Measurements from ENCODE around the gene HEXA.
A peak's percentile ranks its signal among the peaks of the same experiment; 100 is the strongest.
"Not testable (repeated sequence)": the region's sequence is repeated elsewhere in the genome, so short reads cannot be mapped to it uniquely, and the experiment has no call there.

HEXA gene

DNA sequence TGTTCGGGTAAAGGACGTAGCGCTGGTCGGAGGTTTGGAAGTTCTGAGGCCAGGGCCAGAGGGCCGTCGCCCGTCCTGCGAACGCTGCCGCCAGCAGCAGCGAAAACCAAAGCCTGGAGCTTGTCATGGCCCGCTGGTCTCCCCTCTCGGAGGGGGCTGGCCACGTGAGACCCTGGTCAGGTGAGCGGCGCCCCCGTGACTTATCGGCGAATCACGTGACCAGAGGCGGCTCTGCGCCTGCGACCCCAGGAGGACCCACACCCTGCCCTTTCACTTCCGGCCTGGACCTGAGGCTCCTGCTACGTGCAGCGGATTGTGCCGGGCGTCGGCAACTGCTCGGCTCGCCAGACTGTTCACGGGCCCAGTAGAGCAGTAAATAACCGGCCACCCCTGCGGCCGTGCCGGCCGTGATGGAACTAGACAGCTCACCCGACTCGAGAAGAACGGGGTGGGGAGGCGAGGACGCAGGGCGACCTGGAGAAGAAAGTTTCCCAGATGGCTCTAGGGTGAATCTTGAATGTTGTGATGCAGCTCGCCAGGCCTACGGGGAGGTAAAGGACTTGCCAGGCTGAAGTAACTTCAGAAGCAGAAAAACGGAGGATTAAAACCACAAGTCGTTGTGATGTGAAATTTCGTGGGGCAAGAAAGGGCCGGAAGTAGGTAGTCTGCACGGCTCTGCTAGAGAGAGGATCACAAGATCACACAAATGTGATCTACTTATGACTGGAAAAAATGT is at the start of gene HEXA:
TSS of gene HEXA (minus strand) at position 169 of the 736 bp plus-strand sequence. CDS start at position 127, 42 bp downstream.
- DNase-seq (ENCODE audit: low read depth) = peak; percentile 93

DNA sequence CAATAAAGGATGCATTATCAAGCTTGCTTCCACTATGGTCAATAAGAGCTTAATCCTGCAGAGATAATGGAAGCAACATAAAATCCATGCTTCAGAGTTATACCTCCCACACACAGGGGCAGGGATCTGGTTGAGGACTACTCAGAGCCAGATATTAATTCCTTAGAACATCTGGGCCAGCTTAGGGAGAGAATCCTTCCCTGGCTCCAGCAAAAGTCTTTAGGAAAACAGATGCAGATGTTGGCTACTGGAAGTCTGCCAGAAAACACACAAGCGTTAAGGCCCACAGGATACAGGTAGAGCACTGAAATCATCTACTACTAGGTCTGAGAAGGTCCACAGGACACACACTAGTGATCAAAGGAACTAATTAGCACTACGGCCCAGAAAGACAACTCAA is 47.4 kb upstream of the HEXA start:
- no peak for DNase-seq (ENCODE audit: low read depth)

DNA sequence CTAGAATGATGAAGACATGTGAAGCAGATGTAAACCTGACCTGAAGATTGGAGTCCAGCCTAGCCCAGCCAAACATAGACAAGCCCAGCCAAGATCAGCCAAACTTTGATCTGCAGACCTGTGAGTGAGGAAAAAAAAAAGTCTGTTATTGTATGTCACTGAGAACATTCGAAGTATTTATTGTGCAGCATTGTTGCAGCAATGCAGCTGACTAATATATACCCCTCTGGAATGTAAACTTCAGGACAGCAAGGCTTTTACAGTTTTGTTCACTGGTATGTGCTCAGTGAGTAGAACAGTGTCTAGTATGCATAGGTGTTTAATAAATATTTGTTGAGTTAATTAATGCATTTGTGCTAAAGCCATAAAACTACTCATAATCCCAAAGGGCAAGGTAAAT is 45.7 kb upstream of the HEXA start:
- no peak for DNase-seq (ENCODE audit: low read depth)

DNA sequence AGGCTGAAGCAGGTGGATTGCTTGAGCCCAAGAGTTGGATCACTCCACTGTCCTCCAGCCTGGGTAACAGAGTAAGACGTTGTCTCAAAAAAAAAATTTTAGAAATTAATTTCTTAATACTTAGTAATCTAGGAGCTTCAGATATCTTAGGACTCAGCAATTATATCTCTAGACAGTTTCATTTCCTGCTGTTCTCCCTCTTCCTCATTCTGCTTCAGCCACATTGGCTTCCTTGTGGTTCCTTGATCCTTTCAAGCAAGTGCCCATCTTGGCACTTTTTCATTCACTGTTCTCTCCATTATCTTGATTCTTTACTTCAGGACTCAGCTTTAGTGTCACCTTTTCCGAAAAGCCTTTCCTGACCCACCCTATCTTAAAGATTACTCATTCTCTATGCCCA is 44.8 kb upstream of the HEXA start:
- DNase-seq (ENCODE audit: low read depth) = no peak

DNA sequence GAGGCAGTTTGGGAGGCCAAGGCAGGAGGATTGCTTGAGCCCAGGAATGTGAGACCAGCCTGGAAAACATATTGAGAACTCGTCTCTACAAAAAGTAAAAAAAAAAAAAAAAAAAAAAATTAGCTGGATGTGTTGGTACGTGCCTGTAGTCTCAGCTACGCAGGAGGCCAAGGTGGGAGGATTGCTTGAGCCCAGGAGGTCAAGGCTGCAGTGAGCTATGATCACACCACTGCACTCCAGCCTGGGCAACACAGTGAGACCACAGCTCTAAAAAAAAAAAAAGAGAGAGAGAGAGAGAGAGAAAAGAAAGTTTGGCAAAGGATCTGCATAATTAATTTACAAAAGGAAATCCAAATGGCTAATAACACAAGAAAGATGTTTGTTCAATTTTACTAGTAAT is 44.0 kb upstream of the HEXA start:
- not testable (repeated sequence) for DNase-seq (ENCODE audit: low read depth)

DNA sequence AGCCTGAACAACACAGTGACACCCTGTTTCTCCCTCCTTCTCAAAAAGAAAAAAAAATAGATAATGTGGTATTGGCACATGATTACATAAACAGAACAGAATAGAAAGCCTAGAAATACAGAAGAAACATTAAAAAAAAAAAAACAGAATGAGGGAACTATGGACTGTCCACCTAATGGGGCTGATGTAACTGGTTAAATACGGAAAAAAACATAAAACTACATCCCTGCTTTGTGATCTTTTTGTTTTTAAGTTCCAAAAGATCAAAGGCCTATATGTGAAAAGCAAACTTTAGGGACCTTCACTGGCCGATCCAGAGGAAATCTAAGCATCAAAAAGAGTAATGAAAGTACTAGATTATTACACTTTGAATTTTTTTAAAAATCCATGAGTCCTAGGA is 39.5 kb upstream of the HEXA start:
- DNase-seq (ENCODE audit: low read depth) = no peak

DNA sequence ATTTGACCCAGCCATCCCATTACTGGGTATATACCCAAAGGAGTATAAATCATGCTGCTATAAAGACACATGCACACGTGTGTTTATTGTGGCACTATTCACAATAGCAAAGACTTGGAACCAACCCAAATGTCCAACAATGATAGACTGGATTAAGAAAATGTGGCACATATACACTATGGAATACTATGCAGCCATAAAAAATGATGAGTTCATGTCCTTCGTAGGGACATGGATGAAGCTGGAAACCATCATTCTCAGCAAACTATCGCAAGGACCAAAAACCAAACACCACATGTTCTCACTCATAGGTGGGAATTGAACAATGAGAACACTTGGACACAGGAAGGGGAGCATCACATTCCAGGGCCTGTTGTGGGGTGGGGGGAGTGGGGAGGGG is 37.5 kb upstream of the HEXA start:
- not testable (repeated sequence) for DNase-seq (ENCODE audit: low read depth)

DNA sequence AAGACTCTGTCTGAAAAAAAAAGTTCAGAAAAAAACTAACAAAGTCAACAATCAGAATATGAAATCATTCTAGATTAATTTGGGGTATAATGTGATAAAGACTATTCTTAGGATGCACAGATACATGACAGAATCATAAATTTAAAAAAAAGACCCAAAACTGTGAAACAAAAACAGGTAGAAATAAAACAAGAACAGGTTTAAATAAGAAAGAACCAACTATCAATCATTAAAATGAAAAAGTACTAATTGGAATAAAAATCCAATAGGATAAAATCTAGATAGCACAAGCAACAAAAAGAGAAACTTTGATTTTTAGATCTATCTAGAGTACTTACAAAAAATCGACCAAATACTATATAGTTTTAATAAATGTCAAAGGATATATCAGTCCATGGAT is 35.7 kb upstream of the HEXA start:
- no peak for DNase-seq (ENCODE audit: low read depth)

DNA sequence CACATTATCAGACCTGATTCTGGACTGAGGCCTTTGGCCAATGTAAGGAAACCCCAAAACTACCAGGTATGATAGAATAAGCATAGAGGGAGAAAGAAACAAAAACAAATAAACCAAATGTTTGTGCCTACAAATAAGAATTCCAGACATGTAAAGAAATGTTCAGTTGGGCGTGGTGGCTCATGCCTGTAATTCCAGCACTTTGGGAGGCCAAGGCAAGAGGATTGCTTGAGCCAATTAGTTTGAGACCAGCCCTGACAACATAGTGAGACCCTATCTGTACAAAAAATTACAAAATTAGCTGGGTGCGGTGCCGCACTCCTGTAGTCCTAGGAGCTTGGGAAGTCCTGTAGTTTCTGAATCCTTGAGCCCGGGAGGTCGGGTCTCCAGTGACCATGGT is 35.3 kb upstream of the HEXA start:
- no peak for DNase-seq (ENCODE audit: low read depth)

DNA sequence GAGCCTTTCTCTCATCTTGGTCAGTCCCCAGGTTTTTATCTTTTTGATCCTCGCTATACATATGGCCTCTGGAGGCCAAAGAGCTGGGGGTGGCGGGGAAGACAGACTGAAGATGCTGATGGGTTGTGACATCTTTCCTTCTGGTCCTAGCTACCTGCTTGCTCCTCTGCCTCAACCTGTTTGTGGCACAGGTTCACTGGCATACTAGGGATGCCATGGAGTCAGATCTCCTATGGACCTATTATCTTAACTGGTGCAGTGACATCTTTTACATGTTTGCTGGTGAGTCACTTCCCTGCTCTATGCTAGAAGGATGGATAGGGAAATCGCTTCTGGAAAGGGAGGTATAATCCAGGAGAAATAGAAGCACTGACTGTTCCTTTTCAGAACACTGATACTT is 31.1 kb upstream of the HEXA start:
- no peak for DNase-seq (ENCODE audit: low read depth)

DNA sequence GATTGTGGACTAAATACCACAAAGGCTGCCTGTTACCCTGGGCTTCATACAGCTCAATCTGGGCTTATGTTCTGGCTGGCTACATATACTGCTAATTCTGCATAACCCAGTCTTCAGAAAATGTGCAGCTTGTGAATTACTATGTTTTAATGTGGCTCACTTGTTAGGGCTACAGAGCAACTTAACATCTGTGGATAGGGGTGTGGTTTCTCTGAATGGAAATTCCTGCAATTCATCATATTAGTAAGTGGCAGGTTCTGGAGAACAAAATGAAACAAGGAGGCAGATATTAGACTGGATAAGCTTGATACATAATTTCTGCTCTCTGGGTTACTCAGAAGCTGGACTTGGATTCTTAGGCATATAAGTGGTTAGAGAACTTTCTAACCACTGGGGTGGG is 29.0 kb upstream of the HEXA start:
- no peak for DNase-seq (ENCODE audit: low read depth)

DNA sequence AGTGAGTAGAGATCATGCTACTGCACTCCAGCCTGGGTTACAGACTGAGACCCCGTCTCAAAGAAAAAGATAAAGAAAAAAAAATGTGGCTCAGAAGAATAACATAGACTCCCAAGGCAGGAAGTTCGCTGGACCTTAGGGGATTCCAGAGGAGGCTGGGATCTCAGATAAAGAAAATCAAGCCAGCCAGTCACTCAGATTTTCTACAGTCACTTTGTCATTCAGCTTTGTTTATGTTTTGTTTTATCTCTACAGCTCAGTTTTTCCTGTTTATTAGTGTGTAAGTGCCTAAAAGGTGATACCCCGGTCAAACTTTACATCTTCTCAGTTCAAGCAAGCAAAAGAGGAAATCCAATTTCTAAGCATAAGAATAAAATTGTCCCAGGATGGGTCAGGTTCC is 28.5 kb upstream of the HEXA start:
- no peak for DNase-seq (ENCODE audit: low read depth)

DNA sequence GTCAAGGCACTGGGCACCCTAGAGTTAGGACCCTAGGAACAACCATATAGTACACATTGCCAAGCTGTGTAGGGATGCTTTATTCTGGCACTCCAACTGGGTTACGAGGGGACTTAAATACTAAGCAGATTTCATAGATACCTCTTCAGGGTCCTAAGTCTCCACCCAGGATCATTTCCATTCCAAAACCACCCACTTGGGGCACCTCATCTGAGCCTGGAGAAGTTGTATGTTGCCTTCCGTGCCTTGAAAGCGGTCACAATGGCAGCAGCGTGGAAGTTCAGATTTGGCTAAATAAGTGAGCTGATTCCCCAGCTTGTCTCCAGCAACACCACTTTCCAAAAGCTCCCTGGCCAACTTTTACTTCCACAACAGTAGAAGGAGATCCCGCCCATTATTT is 26.9 kb upstream of the HEXA start:
- DNase-seq (ENCODE audit: low read depth) = no peak

DNA sequence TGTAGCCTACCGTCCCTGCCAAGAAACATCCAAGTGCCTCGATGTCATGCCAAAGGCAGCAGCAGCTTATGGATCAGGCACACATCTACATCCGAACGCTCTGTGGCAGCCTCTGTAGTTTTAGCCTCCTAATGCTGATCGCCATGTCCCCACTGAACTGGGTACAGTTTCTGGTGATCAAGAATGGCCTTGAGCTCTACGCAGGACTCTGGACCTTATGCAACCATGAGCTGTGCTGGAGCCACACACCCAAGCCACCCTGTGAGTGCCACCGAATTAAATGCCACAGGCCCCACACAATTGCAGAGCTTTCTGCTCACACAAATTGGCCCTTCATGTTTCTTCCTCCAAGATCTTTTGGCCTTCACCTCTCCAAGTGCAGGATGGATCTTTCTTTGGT is 22.8 kb upstream of the HEXA start:
- DNase-seq (ENCODE audit: low read depth) = no peak

DNA sequence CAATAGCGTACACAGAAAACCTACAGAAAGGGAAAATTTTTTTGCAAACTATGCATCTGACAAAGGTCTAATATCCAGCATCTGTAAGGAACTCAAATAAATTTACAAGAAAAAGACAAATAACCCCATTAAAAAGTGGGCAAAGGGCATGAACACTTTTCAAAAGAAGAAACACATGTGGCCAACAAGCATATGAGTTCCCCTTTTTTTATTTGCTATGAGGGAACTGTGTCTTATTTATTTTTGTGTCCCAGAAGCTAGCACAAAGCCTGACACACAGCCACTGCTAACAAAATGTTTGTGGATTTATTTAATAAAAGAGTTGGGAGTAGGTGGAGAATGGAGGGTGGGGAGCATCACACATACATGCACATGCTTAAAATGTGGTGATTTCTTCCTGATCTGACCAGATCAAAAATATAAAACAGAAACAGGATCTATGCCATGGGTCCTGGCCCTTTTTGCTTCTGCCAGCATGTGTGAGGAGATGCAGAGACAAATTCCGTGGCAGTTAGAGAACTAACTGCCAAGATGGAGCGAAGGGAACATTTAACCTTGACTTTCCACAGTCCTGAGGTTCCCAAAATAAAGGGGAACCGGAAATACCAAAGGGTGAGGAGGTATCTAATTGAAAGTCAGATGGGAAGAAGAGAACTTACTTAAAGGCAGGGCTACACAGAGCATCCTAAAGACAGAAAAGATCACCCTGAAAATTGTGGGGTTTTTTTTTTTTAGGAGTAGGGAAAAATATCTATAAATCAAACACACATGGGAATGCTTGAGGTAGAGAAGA is 22.2 kb upstream of the HEXA start, which contains the start of gene TMEM202:
TSS of gene TMEM202 (plus strand) at position 510 of the 793 bp plus-strand sequence. CDS start at position 532, 22 bp downstream.
- DNase-seq (ENCODE audit: low read depth) = no peak

DNA sequence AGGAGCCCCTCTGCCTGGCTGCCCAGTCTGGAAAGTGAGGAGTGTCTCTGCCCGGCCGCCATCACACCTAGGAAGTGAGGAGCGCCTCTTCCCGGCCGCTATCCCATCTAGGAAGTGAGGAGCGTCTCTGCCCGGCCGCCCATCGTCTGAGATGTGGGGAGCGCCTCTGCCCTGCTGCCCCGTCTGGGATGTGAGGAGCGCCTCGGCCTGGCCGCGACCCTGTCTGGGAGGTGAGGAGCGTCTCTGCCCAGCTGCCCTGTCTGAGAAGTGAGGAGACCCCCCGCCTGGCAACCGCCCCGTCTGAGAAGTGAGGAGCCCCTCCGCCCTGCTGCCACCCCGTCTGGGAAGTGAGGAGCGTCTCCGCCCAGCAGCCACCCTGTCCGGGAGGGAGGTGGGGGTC is 20.5 kb upstream of the HEXA start:
- DNase-seq (ENCODE audit: low read depth) = not testable (repeated sequence)

DNA sequence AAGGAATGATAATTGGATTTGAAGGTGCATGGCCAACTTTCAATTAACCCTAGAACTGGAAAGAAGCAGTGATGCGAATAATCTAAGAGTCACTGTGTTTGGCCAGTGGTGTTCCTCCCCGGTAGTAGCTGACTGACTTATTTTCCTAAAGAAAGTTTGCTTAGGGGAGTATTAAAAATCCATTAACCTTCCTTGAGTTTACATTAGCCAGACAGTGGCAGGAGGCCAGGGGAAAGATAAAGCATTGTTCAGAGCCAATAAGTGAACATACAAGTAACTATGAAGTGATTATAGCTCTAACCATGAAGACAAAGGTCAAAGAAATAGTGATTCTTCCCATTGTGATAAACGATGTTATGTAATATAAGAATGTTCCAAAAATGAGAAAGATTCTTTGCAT is 13.4 kb upstream of the HEXA start:
- DNase-seq (ENCODE audit: low read depth) = no peak

DNA sequence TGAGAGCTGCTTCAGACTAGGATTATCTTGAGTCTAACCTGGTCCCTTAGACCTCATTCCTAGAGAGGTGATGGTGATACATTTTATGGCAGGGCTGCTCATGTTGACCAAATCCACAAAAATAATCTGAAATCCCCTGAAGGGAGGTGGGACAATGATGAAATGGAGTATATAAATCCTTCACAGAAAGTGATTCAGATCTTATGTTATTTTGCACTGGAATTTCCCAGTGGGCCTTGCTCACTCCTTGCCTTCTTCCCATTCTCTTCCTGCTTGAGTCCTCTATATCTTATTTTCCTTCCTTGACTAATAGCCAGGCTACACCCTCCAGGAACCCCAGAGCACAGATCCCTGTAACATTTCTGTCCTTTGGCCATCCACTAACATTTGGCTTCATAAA is 11.9 kb upstream of the HEXA start:
- DNase-seq (ENCODE audit: low read depth) = no peak

DNA sequence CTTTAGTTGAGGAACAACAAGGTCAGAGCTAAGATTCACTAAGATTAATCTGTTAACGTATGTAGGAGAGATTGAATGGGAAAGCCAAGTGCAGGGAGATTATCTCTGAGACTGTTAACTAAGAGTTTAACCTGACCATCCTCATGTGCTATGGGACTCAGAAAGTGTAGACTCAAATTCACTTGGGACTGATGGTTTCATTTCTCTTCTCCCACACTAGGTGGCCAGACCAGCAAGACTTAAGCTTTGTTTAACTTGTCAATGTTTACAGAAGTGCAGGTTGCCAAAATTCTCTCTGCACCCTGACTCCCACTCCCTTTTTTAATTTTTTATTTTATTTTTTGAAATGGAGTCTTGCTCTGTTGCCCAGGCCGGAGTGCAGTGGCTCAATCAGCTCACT is 6.3 kb upstream of the HEXA start:
- no peak for DNase-seq (ENCODE audit: low read depth)

DNA sequence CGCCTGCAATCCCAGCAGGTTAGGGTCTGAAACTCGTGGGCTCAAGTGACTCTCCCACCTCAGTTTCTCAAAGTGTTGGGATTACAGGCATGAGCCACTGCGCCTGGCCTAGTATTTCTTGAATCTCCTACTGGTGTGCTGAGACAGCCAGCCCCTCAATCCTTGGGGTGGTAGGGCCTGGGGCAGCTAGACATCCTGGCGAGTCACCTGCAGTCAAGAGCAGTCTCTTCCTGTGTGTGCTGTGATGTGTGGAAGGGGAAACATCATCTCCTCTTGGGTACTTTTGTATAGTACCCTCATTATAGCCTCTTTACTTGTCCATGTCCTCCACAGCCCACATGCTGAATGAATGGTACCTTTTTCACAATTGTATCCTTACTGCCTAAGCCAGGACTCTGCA is 4.9 kb upstream of the HEXA start:
- no peak for DNase-seq (ENCODE audit: low read depth)

DNA sequence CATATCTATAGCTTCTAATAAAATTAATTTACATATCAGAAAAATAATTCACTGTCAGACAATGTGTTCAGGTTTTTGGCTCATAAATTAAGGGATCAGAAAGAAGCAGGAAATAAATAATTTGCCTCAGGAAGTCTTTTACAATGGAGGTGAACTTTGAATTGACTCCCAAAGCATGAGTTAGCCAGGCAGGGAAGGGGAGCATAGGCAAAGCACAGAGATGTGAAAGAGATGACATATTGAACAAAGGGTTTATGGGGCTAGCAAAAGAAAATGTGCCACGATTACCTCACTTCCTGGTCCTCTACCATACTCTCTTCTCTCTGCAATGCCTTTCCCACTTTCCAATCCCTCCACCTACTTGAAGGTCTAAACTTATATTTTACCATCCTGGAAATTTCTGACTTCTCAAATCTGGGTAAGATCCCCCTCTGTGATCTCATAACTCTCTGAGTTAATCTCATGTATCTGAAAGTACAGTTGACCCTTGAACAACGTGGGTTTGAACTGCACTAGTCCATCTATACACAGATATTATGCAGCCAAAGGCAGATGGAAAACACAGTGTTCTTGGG is 4.1 kb upstream of the HEXA start:
- DNase-seq (ENCODE audit: low read depth) = no peak

DNA sequence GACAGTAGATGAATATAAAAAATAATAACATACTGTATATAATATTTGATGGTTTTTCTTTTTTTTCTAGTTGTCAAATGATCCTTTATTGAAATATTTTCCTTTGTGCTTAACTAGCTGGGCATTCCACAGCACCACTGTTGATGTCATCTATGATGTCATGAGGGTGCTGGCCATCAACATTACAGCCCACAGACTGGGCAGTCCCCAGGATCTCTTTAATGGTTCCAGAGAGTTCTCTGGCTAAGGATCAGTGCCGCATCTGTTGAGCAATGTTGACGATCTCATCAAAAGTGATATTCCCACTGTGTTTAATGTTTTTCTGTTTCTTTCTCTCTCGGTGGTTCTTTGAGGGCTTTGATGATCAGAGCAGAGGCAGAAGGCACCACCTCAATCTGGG is 3.3 kb upstream of the HEXA start:
- not testable (repeated sequence) for DNase-seq (ENCODE audit: low read depth)

DNA sequence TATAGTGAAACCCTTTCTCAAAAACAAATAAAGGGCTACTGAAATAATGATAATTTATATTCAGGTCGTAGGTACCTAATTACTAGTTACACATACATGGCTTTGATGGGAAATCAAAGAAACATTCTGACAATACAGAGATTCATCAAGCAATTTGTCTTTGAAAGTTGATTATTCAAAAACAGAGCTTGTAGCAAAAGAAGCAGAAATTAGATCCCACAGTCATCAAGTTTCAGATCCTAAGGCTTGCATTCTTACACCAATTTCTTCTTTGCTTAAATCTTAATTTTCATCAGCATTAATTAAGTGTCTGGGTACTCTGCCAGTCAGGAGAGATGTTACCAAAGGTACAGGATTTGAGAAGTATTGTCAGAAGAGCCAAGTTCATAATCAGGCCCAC is 1.5 kb upstream of the HEXA start:
- DNase-seq (ENCODE audit: low read depth) = no peak
